Activated CD4-positive, alpha-beta T cell treated with anti-CD3 and anti-CD28 coated beads for 36 hours (primary cell): ENCODE data around the gene BCAS3. TPM values are rescaled to one million over a fixed set of nuclear protein-coding genes. Genes with fewer than 3 reads are reported as not detected.
A peak's percentile ranks its signal among the peaks of the same experiment; 100 is the strongest.

Source experiments
- ATAC-seq: fragments of 200-7000 bp; cut with Tn5 transposase; one replicate; pipeline ENCODE4 v1.10.0; 2021; ENCODE audit warnings: mild to moderate bottlenecking, moderate library complexity
- CTCF ChIA-PET: fragments of 350-600 bp; sonication (Branson Sonifier 250); formaldehyde crosslinking; loops from one replicate; lab custom pipeline; 2021; ENCODE audit warnings: antibody characterized with exemption; lab: Charles Lee
- POLR2A ChIA-PET: fragments of 350-600 bp; sonication (Branson Sonifier 250); formaldehyde crosslinking; loops from one replicate; lab custom pipeline; 2021; ENCODE audit warnings: antibody characterized with exemption, inconsistent platforms; lab: Charles Lee
- DNase-seq: peaks from one replicate; pipeline ENCODE4 v3.0.0-alpha.2; 2020
- H3K27ac Mint-ChIP-seq: one replicate; pipeline ENCODE4 v1.8.0; 2021; ENCODE audit warnings: mixed read lengths
- H3K27me3 Mint-ChIP-seq: one replicate; pipeline ENCODE4 v1.8.0; 2021; ENCODE audit warnings: mixed read lengths
- H3K36me3 Mint-ChIP-seq: one replicate; pipeline ENCODE4 v1.8.0; 2021; ENCODE audit warnings: low read depth, mixed read lengths
- H3K4me1 Mint-ChIP-seq: one replicate; pipeline ENCODE4 v1.8.0; 2021; ENCODE audit warnings: mixed read lengths
- H3K4me3 Mint-ChIP-seq: one replicate; pipeline ENCODE4 v1.8.0; 2021; ENCODE audit warnings: mild to moderate bottlenecking, moderate library complexity, mixed read lengths
- H3K9me3 Mint-ChIP-seq: one replicate; pipeline ENCODE4 v1.8.0; 2021; ENCODE audit warnings: low read depth, mixed read lengths
- intact Hi-C, 2 experiments: fragments of 100-400 bp; cut with DNase I in 1 of 2; cut with micrococcal nuclease in 1 of 2; formaldehyde crosslinking; loops; one replicate each; pipeline versions ENCODE4 v1.14.2 to v1.15.1; 2022 to 2024; cut with DNase I, micrococcal nuclease
- total RNA-seq, 2 experiments: library from RNA; stranded (reverse); gene quantifications; one replicate each; pipeline ENCODE4 v1.2.3, GENCODE V29; 2021

BCAS3 gene
- total RNA-seq, 2 experiments from 2014 or later = 7.2 to 7.5 TPM

GRCh38 chr17:60827943-60828342, 150.3 kb downstream of the BCAS3 start:
- Mint-ChIP-seq H3K27ac (no peak overlapping the region), H3K27me3 (no peaks in the 10 kb centered on the region), H3K36me3 (peaks cover 2% of the 10 kb centered on the region), H3K9me3 (no peaks in the 10 kb centered on the region), H3K4me3 (no peak overlapping the region), H3K4me1 (peaks cover 2% of the 10 kb centered on the region)
- ATAC-seq (no peak), DNase-seq (no peak)
- intact Hi-C loops = no loop called here
- ChIA-PET CTCF (interaction anchor here (2.0 kb wide), 1 partner anchor 11 kb away, joined by 5 read pairs; no protein-coding TSS in a partner anchor), POLR2A (interaction anchor here (0.6 kb wide), 1 partner anchor 1923 kb away, joined by 3 read pairs; no protein-coding TSS in a partner anchor)

GRCh38 chr17:60832151-60832585, 154.5 kb downstream of the BCAS3 start:
- ATAC-seq = no peak
- Mint-ChIP-seq H3K27ac (no peak overlapping the region), H3K27me3 (no peaks in the 10 kb centered on the region), H3K4me1 (peaks cover 2% of the 10 kb centered on the region), H3K4me3 (no peak overlapping the region), H3K9me3 (no peaks in the 10 kb centered on the region), H3K36me3 (no peaks in the 10 kb centered on the region)
- ChIA-PET CTCF (no interaction called here), POLR2A (no interaction called here)
- no peak for DNase-seq
- intact Hi-C loops = no loop called here

GRCh38 chr17:60832631-60833030, 155.0 kb downstream of the BCAS3 start:
- no peak overlapping the region for H3K4me3 Mint-ChIP-seq
- ChIA-PET CTCF (no interaction called here), POLR2A (no interaction called here)
- peaks cover 2% of the 10 kb centered on the region for H3K4me1 Mint-ChIP-seq
- intact Hi-C loops = no loop called here
- DNase-seq (no peak), ATAC-seq (no peak)
- H3K27ac Mint-ChIP-seq = no peak overlapping the region
- H3K36me3 Mint-ChIP-seq = no peaks in the 10 kb centered on the region
- no peaks in the 10 kb centered on the region for H3K9me3 Mint-ChIP-seq
- no peaks in the 10 kb centered on the region for H3K27me3 Mint-ChIP-seq

GRCh38 chr17:60840456-60840855, 162.8 kb downstream of the BCAS3 start:
- intact Hi-C loops = no loop called here
- Mint-ChIP-seq H3K4me1 (no peaks in the 10 kb centered on the region), H3K4me3 (no peak overlapping the region), H3K36me3 (no peaks in the 10 kb centered on the region), H3K27ac (no peak overlapping the region), H3K27me3 (no peaks in the 10 kb centered on the region), H3K9me3 (no peaks in the 10 kb centered on the region)
- CTCF ChIA-PET = no interaction called here
- DNase-seq (no peak), ATAC-seq (no peak)
- POLR2A ChIA-PET = no interaction called here

- no peak overlapping the region for H3K27ac Mint-ChIP-seq
- POLR2A ChIA-PET = no interaction called here
These were observed 167.4 kb downstream of the BCAS3 start for GRCh38 chr17:60845012-60845411.

DNA sequence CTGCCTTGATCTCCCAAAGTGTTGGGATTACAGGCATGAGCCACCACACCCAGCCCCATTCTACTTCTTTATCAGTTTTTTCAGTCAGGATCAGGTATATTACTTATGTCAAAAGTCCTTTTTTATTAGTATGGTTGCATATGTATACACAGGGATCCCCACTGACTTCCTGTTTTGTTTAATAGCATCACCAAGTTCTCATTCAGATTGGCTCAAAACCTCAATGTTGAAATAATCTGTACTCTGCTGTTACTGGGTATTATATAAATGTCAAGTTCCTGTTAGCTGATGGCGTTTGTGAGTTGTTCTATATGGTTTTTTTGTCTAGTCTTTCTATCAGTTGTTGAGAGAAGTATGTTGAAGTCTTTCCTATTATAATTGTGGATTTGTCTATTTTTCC, 168.5 kb downstream of the BCAS3 start:
- no peaks in the 10 kb centered on the region for H3K4me1 Mint-ChIP-seq
- ChIA-PET POLR2A (no interaction called here), CTCF (interaction anchor here (0.9 kb wide), 1 partner anchor 106 kb away, joined by 3 read pairs; no protein-coding TSS in a partner anchor)
- ATAC-seq (no peak), DNase-seq (no peak)
- H3K27me3 Mint-ChIP-seq = no peaks in the 10 kb centered on the region
- no peaks in the 10 kb centered on the region for H3K9me3 Mint-ChIP-seq
- H3K4me3 Mint-ChIP-seq = no peak overlapping the region
- H3K36me3 Mint-ChIP-seq = peaks cover 1% of the 10 kb centered on the region
- H3K27ac Mint-ChIP-seq = no peak overlapping the region
- intact Hi-C loops = no loop called here

More at GRCh38 chr17:60845012-60845411, 167.4 kb downstream of the BCAS3 start:
- DNase-seq = no peak
- ATAC-seq = no peak
- no peaks in the 10 kb centered on the region for H3K27me3 Mint-ChIP-seq
- no peaks in the 10 kb centered on the region for H3K36me3 Mint-ChIP-seq
- intact Hi-C loops = no loop called here
- CTCF ChIA-PET = no interaction called here
- no peaks in the 10 kb centered on the region for H3K4me1 Mint-ChIP-seq
- H3K4me3 Mint-ChIP-seq = no peak overlapping the region
- H3K9me3 Mint-ChIP-seq = no peaks in the 10 kb centered on the region

DNA sequence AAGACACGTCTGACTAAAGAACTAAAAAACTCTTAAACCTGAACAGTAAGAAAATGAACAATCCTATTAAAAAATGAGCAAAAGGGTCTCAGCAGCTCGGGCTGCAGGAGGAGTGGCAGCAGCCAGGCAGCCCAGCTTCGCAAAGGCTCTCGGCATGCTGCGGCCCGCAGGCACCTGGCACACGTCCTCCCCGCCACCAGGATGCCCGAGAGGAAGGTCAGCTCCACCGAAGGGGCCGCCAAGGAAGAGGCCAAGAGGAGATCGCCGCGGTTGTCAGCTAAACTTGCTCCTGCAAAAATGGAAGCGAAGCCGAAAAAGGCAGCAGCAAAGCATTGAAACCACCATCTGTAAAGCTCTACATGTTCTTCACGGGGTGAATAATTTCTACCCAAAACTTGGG, 173.5 kb downstream of the BCAS3 start:
- ATAC-seq (no peak), DNase-seq (no peak)
- intact Hi-C loops = no loop called here
- Mint-ChIP-seq H3K36me3 (peaks cover 1% of the 10 kb centered on the region), H3K27ac (no peak overlapping the region), H3K9me3 (no peaks in the 10 kb centered on the region), H3K27me3 (no peaks in the 10 kb centered on the region), H3K4me1 (no peaks in the 10 kb centered on the region), H3K4me3 (no peak overlapping the region)
- ChIA-PET CTCF (interaction anchor here (0.7 kb wide), 1 partner anchor 90 kb away, joined by 3 read pairs; no protein-coding TSS in a partner anchor), POLR2A (no interaction called here)

GRCh38 chr17:60857556-60858080, 180.0 kb downstream of the BCAS3 start:
- ATAC-seq = no peak
- H3K9me3 Mint-ChIP-seq = no peaks in the 10 kb centered on the region
- H3K4me1 Mint-ChIP-seq = peaks cover 6% of the 10 kb centered on the region
- ChIA-PET CTCF (no interaction called here), POLR2A (no interaction called here)
- no peaks in the 10 kb centered on the region for H3K27me3 Mint-ChIP-seq
- no peak overlapping the region for H3K4me3 Mint-ChIP-seq
- H3K27ac Mint-ChIP-seq = no peak overlapping the region
- peaks cover 5% of the 10 kb centered on the region for H3K36me3 Mint-ChIP-seq
- no peak for DNase-seq
- intact Hi-C loops = no loop called here

GRCh38 chr17:60862482-60862881, 184.8 kb downstream of the BCAS3 start:
- H3K9me3 Mint-ChIP-seq = no peaks in the 10 kb centered on the region
- peaks cover 5% of the 10 kb centered on the region for H3K36me3 Mint-ChIP-seq
- DNase-seq (no peak), ATAC-seq (no peak)
- peaks cover 31% of the 10 kb centered on the region for H3K4me1 Mint-ChIP-seq
- no peaks in the 10 kb centered on the region for H3K27me3 Mint-ChIP-seq
- POLR2A ChIA-PET = no interaction called here
- H3K27ac Mint-ChIP-seq = no peak overlapping the region
- H3K4me3 Mint-ChIP-seq = no peak overlapping the region
- intact Hi-C loops = loop anchor here in 1 of 2 experiments (10.0 kb wide), 1 partner anchor 62 kb away; no protein-coding TSS in a partner anchor
- CTCF ChIA-PET = no interaction called here

GRCh38 chr17:60863892-60864707, 186.4 kb downstream of the BCAS3 start:
- intact Hi-C loops = loop anchor here in 1 of 2 experiments (10.0 kb wide), 1 partner anchor 61 kb away; no protein-coding TSS in a partner anchor
- DNase-seq = peak; percentile 13
- POLR2A ChIA-PET = no interaction called here
- CTCF ChIA-PET = interaction anchor here (0.6 to 1.1 kb wide), 2 partner anchors 143 to 1701 kb away, joined by 3 read pairs; no protein-coding TSS in a partner anchor
- peak; percentile 77 for ATAC-seq
- H3K27me3 Mint-ChIP-seq = no peaks in the 10 kb centered on the region
- H3K36me3 Mint-ChIP-seq = peaks cover 5% of the 10 kb centered on the region
- peak overlapping the region; percentile 19 for H3K4me3 Mint-ChIP-seq
- H3K4me1 Mint-ChIP-seq = peaks cover 31% of the 10 kb centered on the region
- no peaks in the 10 kb centered on the region for H3K9me3 Mint-ChIP-seq
- peak overlapping the region; percentile 5 for H3K27ac Mint-ChIP-seq

DNA sequence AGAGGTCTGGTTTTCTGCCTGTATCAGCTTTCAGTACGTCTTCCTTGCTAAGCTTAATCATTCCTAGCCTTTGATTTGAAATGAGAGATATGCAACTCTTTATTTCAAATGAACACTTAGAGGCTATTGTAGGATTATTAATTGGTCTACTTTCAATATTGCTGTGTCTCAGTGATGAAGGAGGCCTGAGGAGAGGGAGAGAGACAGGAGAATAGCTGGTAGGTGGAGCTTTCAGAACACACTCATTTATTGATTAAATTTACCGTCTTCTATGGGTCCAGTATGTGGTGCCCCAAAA, 187.0 kb downstream of the BCAS3 start:
- ATAC-seq = peak; percentile 80
- H3K27ac Mint-ChIP-seq = peak overlapping the region; percentile 5
- no peaks in the 10 kb centered on the region for H3K27me3 Mint-ChIP-seq
- H3K4me3 Mint-ChIP-seq = no peak overlapping the region
- no peaks in the 10 kb centered on the region for H3K9me3 Mint-ChIP-seq
- CTCF ChIA-PET = interaction anchor here (1.1 kb wide), 1 partner anchor 144 kb away, joined by 3 read pairs; no protein-coding TSS in a partner anchor
- peaks cover 31% of the 10 kb centered on the region for H3K4me1 Mint-ChIP-seq
- H3K36me3 Mint-ChIP-seq = peaks cover 5% of the 10 kb centered on the region
- intact Hi-C loops = loop anchor here in 1 of 2 experiments (10.0 kb wide), 1 partner anchor 60 kb away; no protein-coding TSS in a partner anchor
- POLR2A ChIA-PET = no interaction called here
- no peak for DNase-seq
